AG09309 (cell line): ENCODE measurements around the gene DNM3.

Experiments
- DNase-seq: peaks from one replicate; pipeline ENCODE4 v3.0.0-alpha.2; 2010; ENCODE audit warnings: low read depth
- H3K4me3 ChIP-seq: 2 replicates; pipeline ENCODE4 v1.5.1; 2011; ENCODE audit warnings: mild to moderate bottlenecking, low read depth, low read length, moderate library complexity; ENCODE audit not compliant: control insufficient read depth
- TF ChIP-seq, protein P1 (sequence below): IDR thresholded peaks from 2 replicates; pipeline ENCODE4 v1.5.1; 2011; ENCODE audit warnings: mild to moderate bottlenecking, low read depth, low read length, inconsistent platforms; ENCODE audit not compliant: insufficient read depth, control insufficient read depth; ENCODE audit errors: missing control alignments

The DNM3 gene

DNA sequence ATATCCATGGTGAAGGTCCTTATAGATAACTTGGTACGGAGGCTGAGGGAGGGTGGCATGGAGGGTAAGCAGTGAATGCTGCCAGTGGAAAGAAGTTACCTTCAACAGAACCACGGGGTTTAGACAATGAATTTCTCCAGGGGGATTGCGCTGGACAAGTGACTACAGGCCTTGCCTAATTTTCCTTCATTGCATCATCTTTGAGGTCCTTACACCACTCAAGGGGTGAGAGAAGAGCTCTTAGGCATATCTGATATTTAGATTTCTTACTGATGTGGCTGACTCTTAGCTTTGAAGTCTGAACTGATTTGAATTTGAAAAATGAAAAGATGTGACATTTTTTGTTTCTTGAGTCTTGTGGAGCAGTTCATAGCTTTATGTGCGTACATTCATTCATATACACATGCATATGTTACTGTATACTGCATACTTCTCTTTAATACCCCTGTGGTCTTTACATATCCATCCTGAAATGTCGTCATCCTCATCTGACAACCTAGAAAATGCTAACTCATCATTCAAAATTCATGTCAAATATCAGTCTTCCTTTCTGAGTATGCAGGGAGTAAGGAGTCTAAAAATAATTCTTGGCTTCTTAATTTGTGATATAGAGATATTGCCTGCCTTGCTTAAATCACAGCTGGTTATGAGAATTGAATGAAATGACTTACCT, 63.6 kb downstream of the DNM3 start:
- no peak overlapping the region for H3K4me3 ChIP-seq
- DNase-seq, result no peak
- TF ChIP-seq, protein P1, sequence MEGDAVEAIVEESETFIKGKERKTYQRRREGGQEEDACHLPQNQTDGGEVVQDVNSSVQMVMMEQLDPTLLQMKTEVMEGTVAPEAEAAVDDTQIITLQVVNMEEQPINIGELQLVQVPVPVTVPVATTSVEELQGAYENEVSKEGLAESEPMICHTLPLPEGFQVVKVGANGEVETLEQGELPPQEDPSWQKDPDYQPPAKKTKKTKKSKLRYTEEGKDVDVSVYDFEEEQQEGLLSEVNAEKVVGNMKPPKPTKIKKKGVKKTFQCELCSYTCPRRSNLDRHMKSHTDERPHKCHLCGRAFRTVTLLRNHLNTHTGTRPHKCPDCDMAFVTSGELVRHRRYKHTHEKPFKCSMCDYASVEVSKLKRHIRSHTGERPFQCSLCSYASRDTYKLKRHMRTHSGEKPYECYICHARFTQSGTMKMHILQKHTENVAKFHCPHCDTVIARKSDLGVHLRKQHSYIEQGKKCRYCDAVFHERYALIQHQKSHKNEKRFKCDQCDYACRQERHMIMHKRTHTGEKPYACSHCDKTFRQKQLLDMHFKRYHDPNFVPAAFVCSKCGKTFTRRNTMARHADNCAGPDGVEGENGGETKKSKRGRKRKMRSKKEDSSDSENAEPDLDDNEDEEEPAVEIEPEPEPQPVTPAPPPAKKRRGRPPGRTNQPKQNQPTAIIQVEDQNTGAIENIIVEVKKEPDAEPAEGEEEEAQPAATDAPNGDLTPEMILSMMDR, result no peak

DNA sequence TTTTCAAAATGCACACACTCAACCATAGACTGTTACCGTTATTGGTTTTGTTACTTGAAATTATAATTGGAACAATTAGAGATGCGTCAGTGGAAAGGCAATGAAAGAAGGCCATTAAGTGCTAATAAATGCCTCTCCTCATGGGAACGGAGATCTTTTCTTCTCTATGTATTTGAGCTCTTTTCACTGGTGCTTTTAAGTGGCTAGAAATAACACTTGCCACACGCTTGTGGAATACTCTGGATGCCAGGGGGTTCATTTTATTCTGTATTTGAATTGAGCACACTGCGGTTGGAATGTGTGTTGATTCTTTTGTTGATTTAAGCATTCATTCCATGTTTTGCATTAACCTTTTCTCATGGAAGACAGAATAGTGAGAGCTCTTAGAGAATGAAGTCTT, 68.4 kb downstream of the DNM3 start:
- TF ChIP-seq, protein P1, result no peak
- H3K4me3 ChIP-seq, result no peak overlapping the region
- no peak for DNase-seq

DNA sequence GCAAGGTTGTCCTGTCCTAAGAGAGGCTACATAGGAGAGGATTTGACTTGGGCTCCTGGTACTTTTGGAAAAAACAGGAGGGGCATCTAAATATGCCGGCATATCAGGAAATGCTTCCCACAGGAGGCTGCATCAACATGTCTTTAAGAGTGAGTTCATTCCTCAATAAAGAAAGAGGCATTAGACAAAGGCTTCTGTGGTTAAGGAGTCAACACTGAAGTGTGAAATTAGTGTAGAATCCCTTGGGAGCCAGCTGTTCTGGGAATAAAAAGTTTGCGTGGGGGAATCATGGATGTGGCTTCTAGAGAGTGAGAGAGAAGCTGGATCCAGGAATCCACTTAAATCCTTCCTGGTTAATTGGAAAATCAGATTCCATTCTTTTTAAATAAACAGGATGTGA, 69.5 kb downstream of the DNM3 start:
- DNase-seq, result no peak
- TF ChIP-seq, protein P1, result no peak
- H3K4me3 ChIP-seq, result no peak overlapping the region

DNA sequence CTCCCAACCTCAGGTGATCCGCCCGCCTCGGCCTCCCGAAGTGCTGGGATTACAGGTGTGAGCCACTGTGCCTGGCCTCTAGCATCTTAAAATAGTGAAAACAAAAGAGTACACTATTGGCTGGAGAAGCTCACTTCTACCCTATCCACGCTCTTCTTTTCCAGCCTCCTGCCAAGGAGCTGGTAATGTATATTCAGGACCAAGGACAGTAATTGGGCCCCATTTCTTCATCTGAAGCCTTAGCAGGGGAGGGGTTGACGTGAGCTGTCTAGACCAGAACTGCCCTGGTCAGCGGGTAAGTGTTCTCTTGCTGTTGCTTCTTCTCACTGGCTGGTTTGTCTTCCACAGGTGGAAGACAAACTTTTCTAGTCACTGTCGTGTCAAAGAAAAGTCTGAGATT, 70.2 kb downstream of the DNM3 start:
- no peak for DNase-seq
- no peak overlapping the region for H3K4me3 ChIP-seq
- TF ChIP-seq, protein P1, result no peak

DNA sequence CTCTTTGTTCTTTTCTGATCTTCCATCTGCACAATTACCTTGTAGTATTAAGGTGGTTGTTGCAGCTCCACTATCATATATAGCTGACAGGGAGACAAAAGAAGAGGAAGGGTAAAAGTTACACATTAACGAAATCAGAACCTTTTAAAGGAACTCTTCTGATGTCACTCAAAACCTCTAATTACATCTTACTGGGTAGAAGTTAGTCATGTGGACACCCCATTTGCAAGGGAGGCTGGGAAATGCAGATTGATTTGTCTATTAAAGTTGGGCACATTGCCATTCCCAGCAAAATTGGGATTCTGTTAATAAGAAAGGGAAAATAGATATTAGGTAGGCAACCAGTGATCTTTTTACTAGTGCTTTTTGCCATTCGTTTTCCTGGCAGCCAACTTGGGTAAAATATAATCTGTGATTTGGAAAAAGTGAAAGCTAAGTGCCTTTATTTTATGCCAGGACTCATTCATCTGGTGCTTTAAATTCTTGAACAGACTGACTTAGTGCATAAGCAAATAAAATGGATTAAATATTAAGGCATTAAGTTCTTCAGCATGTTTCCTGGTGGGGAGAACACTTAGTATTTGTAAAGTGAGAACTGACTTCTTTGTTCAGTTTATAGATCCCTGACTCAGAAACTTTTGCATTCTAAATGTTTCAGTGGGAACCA, 71.3 kb downstream of the DNM3 start:
- no peak overlapping the region for H3K4me3 ChIP-seq
- TF ChIP-seq, protein P1, result no peak
- no peak for DNase-seq

DNA sequence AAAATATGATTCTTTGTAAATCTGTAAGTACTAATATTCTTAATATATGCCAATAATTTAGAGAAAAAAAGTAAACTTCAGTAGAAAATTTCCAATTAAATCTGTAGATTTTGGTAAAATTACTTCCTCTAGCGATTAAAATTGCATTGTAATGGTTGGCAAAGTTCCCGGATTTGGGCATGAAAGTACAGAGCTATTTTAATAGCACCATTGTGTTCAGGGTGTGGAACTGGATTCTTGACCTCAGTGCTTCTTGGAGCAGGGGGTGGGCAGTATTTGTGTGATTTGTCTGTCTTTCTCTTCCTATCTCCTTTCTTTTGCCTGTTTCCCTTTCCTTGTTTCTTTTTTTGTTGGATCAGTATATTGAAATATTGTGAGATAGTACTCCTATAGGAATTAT, 72.1 kb downstream of the DNM3 start:
- TF ChIP-seq, protein P1, result no peak
- no peak overlapping the region for H3K4me3 ChIP-seq
- no peak for DNase-seq
